Measurements from ENCODE around the gene TEAD4. TPM values are rescaled to one million over a fixed set of nuclear protein-coding genes. Genes with fewer than 3 reads are reported as not detected.

The TEAD4 gene
- total RNA-seq, 6 experiments from 2014 or later: 0.81 to 8.5 (median 3.0) TPM

- Histone ChIP-seq H3K4me3 (no peak overlapping the region), H3K4me1 (no peaks in the 10 kb centered on the region), H3K27me3 (no peaks in the 10 kb centered on the region), H3K9me3 (no peaks in the 10 kb centered on the region), H3K27ac (no peak overlapping the region), H3K36me3 (no peaks in the 10 kb centered on the region)
- TF ChIP-seq POLR2A (IDR thresholded peaks at IDR 0.05) (no peak), CTCF (IDR thresholded peaks at IDR 0.05) (no peak)
- ATAC-seq (peak; percentile 67 to 75 (median 70)), DNase-seq (peak in 2 of 3 donors; percentile 43 to 52)
- WGBS (ENCODE audit: insufficient coverage, low coverage, low lambda C conversion rate, missing lambda C conversion rate): 17% methylated on average over 2 of the region's 27 CpGs
- intact Hi-C loops (cut with DNase I): no loop called here
Observed at GRCh38 chr12:3032770-3033538, 73.8 kb downstream of the TEAD4 start.

GRCh38 chr12:3033539-3033867, 74.3 kb downstream of the TEAD4 start:
- ATAC-seq: no peak
- H3K27ac ChIP-seq: no peak overlapping the region
- no peaks in the 10 kb centered on the region for H3K27me3 ChIP-seq
- TF ChIP-seq POLR2A (IDR thresholded peaks at IDR 0.05) (no peak), CTCF (IDR thresholded peaks at IDR 0.05) (no peak)
- H3K4me1 ChIP-seq: no peaks in the 10 kb centered on the region
- no peaks in the 10 kb centered on the region for H3K36me3 ChIP-seq
- DNase-seq: peak in 1 of 3 donors; percentile 32
- 68% methylated on average over 4 of the region's 8 CpGs for WGBS (ENCODE audit: insufficient coverage, low coverage, low lambda C conversion rate, missing lambda C conversion rate)
- H3K9me3 ChIP-seq: no peaks in the 10 kb centered on the region
- no peak overlapping the region for H3K4me3 ChIP-seq
- intact Hi-C loops (cut with DNase I): no loop called here

GRCh38 chr12:3034067-3034750, 75.0 kb downstream of the TEAD4 start:
- peak; percentile 49 to 58 (median 56) for TF ChIP-seq CTCF (IDR thresholded peaks at IDR 0.05)
- no peak for TF ChIP-seq POLR2A (IDR thresholded peaks at IDR 0.05)
- Histone ChIP-seq H3K36me3 (no peaks in the 10 kb centered on the region), H3K27ac (no peak overlapping the region), H3K4me3 (no peak overlapping the region), H3K4me1 (no peaks in the 10 kb centered on the region), H3K9me3 (no peaks in the 10 kb centered on the region), H3K27me3 (no peaks in the 10 kb centered on the region)
- 45% methylated on average over 5 of the region's 10 CpGs for WGBS (ENCODE audit: insufficient coverage, low coverage, low lambda C conversion rate, missing lambda C conversion rate)
- peak; percentile 75 to 83 (median 78) for ATAC-seq
- intact Hi-C loops (cut with DNase I): no loop called here
- DNase-seq: peak in 2 of 3 donors; percentile 66

DNA sequence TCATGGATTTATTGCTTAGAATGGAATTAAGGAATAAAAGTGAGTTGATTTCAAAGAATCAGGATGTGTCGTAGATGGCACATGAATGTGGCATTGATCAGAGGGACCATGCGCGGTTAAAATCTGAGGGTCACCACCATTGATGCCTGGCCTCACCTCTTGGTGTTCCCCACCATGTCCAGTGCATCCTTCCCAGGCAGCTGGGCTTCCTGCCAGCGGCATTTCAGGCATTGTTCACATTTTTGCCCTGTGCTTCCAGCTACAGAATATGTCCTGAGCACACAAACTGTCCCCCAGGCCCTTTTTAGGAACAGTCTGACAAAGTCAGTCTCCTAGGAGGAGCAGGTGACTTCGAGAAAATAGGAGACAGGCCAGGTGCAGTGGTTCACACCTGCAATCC, 76.0 kb downstream of the TEAD4 start:
- DNase-seq: peak in 1 of 3 donors; percentile 32
- no peaks in the 10 kb centered on the region for H3K4me1 ChIP-seq
- no peaks in the 10 kb centered on the region for H3K36me3 ChIP-seq
- no peak overlapping the region for H3K4me3 ChIP-seq
- intact Hi-C loops (cut with DNase I): no loop called here
- H3K27ac ChIP-seq: no peak overlapping the region
- H3K27me3 ChIP-seq: no peaks in the 10 kb centered on the region
- WGBS (ENCODE audit: insufficient coverage, low coverage, low lambda C conversion rate, missing lambda C conversion rate): 84% methylated on average over 5 of the region's 5 CpGs
- TF ChIP-seq CTCF (IDR thresholded peaks at IDR 0.05) (no peak), POLR2A (IDR thresholded peaks at IDR 0.05) (no peak)
- ATAC-seq: no peak
- H3K9me3 ChIP-seq: no peaks in the 10 kb centered on the region
